NCI-H345 treated with DMSO at 0.1 percent for 48 hours (cell line): Measurements from ENCODE around the gene ZNF787.
"Not testable (repeated sequence)": the region's sequence is repeated elsewhere in the genome, so short reads cannot be mapped to it uniquely, and the experiment has no call there.

Source experiments
- DNase-seq: peaks from one replicate; lab custom pipeline; 2025; ENCODE audit not compliant: unreplicated experiment; lab: John Stamatoyannopoulos, UW

Gene ZNF787

GRCh38 chr19:56121180-56122167 is at the start of gene ZNF787:
TSS of gene ZNF787 (minus strand) at chr19:56121295. CDS start at chr19:56103217, 18,078 bp downstream.
- DNase-seq = peak; percentile 73

GRCh38 chr19:56170261-56170660 is 49.2 kb upstream of the ZNF787 start:
- no peak for DNase-seq

GRCh38 chr19:56167064-56167578 is 46.0 kb upstream of the ZNF787 start:
- DNase-seq = no peak

- no peak for DNase-seq
These were observed 42.0 kb upstream of the ZNF787 start for GRCh38 chr19:56163097-56163496.

GRCh38 chr19:56162258-56162657 is 41.2 kb upstream of the ZNF787 start:
- DNase-seq = no peak

GRCh38 chr19:56161534-56161933 is 40.4 kb upstream of the ZNF787 start:
- DNase-seq = no peak

GRCh38 chr19:56159622-56160271 is 38.7 kb upstream of the ZNF787 start:
- DNase-seq = no peak

- no peak for DNase-seq
These were observed 38.0 kb upstream of the ZNF787 start for GRCh38 chr19:56159009-56159559.

- DNase-seq = no peak
These were observed 37.2 kb upstream of the ZNF787 start for GRCh38 chr19:56158170-56158757.

- DNase-seq = no peak
These were observed 35.7 kb upstream of the ZNF787 start for GRCh38 chr19:56156768-56157167.

GRCh38 chr19:56155124-56155687 is 34.1 kb upstream of the ZNF787 start:
- DNase-seq = no peak

- DNase-seq = no peak
These were observed 32.4 kb upstream of the ZNF787 start for GRCh38 chr19:56153507-56153906.

- no peak for DNase-seq
These were observed 31.5 kb upstream of the ZNF787 start for GRCh38 chr19:56152644-56153043.

- no peak for DNase-seq
These were observed 29.3 kb upstream of the ZNF787 start for GRCh38 chr19:56150358-56150757.

- no peak for DNase-seq
These were observed 28.6 kb upstream of the ZNF787 start for GRCh38 chr19:56149656-56150038.

- DNase-seq = not testable (repeated sequence)
These were observed 28.0 kb upstream of the ZNF787 start for GRCh38 chr19:56148955-56149655.

GRCh38 chr19:56148096-56148495 is 27.0 kb upstream of the ZNF787 start:
- DNase-seq = no peak

GRCh38 chr19:56147307-56147706 is 26.2 kb upstream of the ZNF787 start:
- DNase-seq = no peak

GRCh38 chr19:56146904-56147303 is 25.8 kb upstream of the ZNF787 start:
- no peak for DNase-seq

GRCh38 chr19:56145698-56146097 is 24.6 kb upstream of the ZNF787 start:
- no peak for DNase-seq
